PC-9 (cell line): ENCODE data around the gene VWA7.

Source experiments
- EZH2 ChIP-seq: fragments of 200-600 bp; sonication (generic); IDR thresholded peaks from 2 replicates; pipeline ENCODE4 v1.8.0; 2017; ENCODE audit warnings: antibody characterized with exemption, low read depth
- TF ChIP-seq, protein P1 (sequence below): fragments of 200-600 bp; sonication (generic); conservative IDR thresholded peaks from 2 replicates; pipeline ENCODE4 v1.6.1; 2017; ENCODE audit warnings: mixed run types, antibody characterized with exemption, mild to moderate bottlenecking, moderate library complexity

DNA sequence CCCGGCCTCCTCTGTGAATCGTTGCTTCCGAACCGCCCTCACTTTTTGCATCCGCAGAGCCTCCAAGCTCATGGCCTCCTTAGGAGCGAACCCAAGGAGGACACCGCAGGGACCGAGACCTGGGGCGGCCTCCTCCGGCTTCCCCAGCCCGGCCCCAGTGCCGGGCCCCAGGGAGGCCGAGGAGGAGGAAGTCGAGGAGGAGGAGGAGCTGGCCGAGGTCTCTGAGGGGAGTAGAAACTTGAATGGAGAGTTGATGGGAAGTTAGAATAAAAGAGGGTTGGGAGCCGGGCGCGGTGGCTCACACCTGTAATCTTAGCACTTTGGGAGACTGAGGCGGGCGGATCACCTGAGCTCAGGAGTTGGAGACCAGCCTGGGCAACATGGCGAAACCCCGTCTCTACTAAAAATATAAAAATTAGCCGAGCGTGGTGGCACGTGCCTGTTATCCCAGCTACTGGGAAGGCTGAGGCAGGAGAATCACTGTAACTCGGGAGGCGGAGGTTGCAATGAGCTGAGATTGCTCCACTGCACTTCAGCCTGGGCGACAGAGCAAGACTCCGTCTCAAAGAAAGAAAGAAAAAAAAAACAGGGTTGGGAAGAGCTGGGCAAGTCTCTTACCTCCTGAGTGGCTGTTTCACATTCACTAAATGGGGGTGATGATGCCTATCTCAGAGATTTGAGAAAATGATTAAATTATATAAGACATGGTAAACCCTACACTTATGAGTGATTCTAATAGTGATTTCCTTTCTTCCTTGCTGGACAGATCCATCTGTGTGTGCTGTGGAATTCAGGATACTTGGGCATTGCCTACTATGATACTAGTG is 36.5 kb downstream of the VWA7 start:
- TF ChIP-seq EZH2, result no peak
- TF ChIP-seq, protein P1, sequence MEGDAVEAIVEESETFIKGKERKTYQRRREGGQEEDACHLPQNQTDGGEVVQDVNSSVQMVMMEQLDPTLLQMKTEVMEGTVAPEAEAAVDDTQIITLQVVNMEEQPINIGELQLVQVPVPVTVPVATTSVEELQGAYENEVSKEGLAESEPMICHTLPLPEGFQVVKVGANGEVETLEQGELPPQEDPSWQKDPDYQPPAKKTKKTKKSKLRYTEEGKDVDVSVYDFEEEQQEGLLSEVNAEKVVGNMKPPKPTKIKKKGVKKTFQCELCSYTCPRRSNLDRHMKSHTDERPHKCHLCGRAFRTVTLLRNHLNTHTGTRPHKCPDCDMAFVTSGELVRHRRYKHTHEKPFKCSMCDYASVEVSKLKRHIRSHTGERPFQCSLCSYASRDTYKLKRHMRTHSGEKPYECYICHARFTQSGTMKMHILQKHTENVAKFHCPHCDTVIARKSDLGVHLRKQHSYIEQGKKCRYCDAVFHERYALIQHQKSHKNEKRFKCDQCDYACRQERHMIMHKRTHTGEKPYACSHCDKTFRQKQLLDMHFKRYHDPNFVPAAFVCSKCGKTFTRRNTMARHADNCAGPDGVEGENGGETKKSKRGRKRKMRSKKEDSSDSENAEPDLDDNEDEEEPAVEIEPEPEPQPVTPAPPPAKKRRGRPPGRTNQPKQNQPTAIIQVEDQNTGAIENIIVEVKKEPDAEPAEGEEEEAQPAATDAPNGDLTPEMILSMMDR, result no peak
